Body of pancreas (tissue), 4 donors: ENCODE data around the gene CEP83.

Experiments
- POLR2A ChIP-seq, 3 donors: fragments of 450-650 bp; IDR thresholded peaks; one replicate each; pipeline ENCODE4 v1.6.1; 2016; ENCODE audit warnings: antibody characterized with exemption in 3 of 3, mild to moderate bottlenecking in 2 of 3
- TF ChIP-seq, protein P1 (sequence below), 7 experiments: fragments of 450-650 bp in 4 of 7; fragments of 200-600 bp in 3 of 7; sonication (generic) in 3 of 7; IDR thresholded peaks; one replicate each; pipeline ENCODE4 v1.5.1; 2016 to 2019; ENCODE audit warnings: antibody characterized with exemption in 7 of 7

DNA sequence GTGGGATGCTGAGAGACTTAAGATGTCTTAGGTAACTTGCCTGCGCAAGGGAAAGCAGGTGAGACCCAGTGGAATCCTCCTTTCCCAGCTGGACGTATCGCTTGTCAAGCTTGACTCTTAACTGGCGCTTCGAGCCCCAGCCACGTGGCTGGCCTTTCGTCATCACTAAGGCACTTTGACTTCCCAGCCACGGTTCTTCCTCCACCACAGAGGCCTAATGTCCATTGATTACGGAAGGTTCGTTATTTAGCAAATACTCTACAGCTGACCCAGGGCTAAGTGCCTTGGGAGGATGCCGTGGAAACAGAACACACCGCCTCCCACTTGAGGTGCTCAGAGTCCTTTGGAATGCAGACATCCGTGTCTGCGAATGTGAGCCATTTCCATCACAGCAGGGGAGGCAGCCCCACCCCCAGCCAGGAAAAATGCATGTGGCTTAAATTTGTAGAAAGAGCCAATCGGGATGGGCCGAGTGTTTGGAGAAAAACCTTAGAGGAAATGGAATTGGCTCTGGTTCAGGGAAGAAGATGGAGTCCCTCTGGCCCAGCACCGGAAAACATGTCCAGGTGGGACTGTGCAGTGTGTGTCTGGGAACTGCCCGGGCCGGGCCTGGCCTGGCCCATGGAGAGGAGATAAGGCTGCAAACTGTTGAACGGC is 195.6 kb downstream of the CEP83 start:
- TF ChIP-seq, protein P1, sequence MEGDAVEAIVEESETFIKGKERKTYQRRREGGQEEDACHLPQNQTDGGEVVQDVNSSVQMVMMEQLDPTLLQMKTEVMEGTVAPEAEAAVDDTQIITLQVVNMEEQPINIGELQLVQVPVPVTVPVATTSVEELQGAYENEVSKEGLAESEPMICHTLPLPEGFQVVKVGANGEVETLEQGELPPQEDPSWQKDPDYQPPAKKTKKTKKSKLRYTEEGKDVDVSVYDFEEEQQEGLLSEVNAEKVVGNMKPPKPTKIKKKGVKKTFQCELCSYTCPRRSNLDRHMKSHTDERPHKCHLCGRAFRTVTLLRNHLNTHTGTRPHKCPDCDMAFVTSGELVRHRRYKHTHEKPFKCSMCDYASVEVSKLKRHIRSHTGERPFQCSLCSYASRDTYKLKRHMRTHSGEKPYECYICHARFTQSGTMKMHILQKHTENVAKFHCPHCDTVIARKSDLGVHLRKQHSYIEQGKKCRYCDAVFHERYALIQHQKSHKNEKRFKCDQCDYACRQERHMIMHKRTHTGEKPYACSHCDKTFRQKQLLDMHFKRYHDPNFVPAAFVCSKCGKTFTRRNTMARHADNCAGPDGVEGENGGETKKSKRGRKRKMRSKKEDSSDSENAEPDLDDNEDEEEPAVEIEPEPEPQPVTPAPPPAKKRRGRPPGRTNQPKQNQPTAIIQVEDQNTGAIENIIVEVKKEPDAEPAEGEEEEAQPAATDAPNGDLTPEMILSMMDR (IDR thresholded peaks at IDR 0.05) = no peak
- TF ChIP-seq POLR2A (IDR thresholded peaks at IDR 0.05) = no peak
